ENCODE results near the gene ARHGEF3. TPM values are rescaled to one million over a fixed set of nuclear protein-coding genes. Genes with fewer than 3 reads are reported as not detected.

ARHGEF3 gene
- polyA plus RNA-seq, 4 donors, result 79.1 to 94.4 (median 89.7) TPM

GRCh38 chr3:56799251-56799882 is 2.4 kb downstream of the ARHGEF3 start:
- peak in 2 of 4 donors; percentile 61 to 70 for DNase-seq (ENCODE audit: low read depth in 4 of 4, low spot score in 3 of 4)

GRCh38 chr3:56796996-56797395 is 4.8 kb downstream of the ARHGEF3 start:
- no peak for DNase-seq (ENCODE audit: low read depth in 4 of 4, low spot score in 3 of 4)

GRCh38 chr3:56796202-56796601 is 5.5 kb downstream of the ARHGEF3 start:
- DNase-seq (ENCODE audit: low read depth in 4 of 4, low spot score in 3 of 4), result no peak

DNA sequence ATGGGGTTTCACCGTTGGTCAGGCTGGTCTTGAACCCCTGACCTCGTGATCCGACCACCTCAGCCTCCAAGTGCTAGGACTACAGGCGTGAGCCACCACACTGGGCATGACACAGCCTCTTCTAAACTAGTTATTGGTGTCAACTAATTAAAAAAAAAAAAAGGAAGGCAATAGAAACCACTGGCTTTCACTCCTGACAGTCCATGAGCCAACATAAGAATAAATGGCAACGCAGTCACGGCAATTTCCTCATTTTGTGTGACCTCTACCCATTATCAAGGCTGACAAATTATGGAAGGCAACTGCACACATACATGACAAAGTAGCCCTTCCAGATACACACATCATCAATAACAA is 5.9 kb downstream of the ARHGEF3 start:
- no peak for DNase-seq (ENCODE audit: low read depth in 4 of 4, low spot score in 3 of 4)

DNA sequence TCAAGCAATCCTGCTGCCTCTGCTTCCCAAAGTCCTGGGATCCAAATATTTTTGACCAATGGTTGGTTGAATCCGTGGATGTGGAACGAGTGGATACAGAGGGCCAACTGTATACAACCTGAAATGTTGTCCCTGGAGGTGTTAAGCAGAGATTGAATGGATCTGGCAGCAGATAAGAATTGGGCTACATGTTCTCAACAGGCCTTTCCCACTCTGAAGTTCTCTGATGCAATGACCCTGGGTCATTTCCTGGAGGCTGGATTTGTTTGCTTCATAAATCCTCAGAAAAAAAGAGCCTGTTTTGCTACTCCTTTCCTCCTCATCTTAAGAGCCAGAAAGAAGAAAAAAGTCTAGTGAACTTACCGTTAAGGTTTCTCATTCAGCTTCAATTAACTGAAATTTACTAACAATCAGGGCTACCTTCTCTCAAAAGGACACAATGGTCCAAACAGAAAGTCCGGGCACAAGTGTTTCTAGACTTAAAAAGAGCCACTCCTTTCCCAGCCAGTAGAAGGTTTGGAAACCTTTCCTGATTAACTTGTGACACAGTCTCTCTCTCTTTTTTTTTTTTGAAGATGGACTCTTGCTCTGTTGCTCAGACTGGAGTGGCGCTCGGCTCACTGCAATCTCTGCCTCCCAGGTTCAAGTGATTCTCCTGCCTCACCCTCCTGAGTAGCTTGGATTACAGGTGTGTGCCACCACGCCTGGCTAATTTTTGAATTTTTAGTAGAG is 6.5 kb downstream of the ARHGEF3 start:
- DNase-seq (ENCODE audit: low read depth in 4 of 4, low spot score in 3 of 4), result no peak

GRCh38 chr3:56792193-56792592 is 9.6 kb downstream of the ARHGEF3 start:
- DNase-seq (ENCODE audit: low read depth in 4 of 4, low spot score in 3 of 4), result no peak

- no peak for DNase-seq (ENCODE audit: low read depth in 4 of 4, low spot score in 3 of 4)
Measured at GRCh38 chr3:56790016-56790821, 11.5 kb downstream of the ARHGEF3 start.

DNA sequence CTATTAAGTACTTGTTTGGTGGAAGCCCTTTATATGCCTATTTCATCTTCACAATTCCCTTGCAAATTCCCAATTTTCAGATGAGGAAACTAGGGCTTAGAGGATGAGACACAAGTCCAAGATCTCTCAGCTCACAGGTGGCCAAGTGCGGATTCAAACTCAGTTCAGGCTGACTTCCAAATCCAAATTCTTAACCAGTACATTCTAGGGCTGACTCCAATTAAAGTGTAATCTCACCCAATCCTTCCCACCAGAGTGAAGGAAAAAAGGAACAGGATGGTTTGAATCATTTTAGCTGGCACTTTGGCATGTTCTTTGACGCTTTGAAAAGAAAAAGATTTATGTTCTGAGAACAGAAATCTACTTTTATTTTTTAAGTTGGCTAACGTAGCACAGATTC is 12.7 kb downstream of the ARHGEF3 start:
- DNase-seq (ENCODE audit: low read depth in 4 of 4, low spot score in 3 of 4), result no peak

DNA sequence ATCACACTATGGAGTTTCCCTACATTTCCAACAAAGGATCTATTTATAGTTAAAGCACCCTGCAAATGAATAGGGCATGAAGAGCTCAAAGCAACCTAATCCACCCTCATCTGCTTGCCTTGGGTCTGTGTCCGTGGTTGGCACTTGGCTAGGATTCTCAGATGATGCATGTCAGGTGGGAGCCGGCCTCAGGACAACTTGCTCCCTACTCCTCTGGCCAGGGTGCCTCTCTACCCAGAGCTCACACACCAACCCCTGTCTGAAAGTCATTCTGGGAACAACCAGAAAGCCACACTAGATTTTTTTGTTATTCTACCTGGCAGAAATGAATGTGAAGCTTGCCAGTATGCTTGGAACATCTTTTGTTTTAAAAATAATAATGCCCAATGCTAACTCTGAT is 13.2 kb downstream of the ARHGEF3 start:
- no peak for DNase-seq (ENCODE audit: low read depth in 4 of 4, low spot score in 3 of 4)

- no peak for DNase-seq (ENCODE audit: low read depth in 4 of 4, low spot score in 3 of 4)
Measured at GRCh38 chr3:56787784-56788256, 13.9 kb downstream of the ARHGEF3 start.

- no peak for DNase-seq (ENCODE audit: low read depth in 4 of 4, low spot score in 3 of 4)
Measured at GRCh38 chr3:56787258-56787775, 14.4 kb downstream of the ARHGEF3 start.

DNA sequence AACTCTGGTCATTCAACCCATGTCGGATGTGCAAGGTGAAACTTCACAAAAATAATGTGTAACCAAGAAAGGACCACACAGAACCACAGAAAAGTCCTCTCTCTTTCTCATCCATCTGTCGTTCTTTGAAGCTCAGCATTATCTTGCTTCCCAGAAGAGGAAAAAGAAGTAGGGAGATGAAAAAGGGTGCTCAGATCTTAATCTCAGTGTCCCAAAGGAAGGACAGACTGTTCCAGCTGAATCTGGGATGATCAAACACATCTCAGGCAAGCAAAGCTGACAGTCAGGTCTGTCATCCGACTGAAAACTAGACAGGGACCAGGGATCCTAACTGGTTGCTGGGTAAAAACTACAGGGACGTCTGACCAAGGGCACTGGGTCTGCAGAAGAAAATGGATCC is 16.2 kb downstream of the ARHGEF3 start:
- DNase-seq (ENCODE audit: low read depth in 4 of 4, low spot score in 3 of 4), result no peak

GRCh38 chr3:56784448-56785001 is 17.2 kb downstream of the ARHGEF3 start:
- no peak for DNase-seq (ENCODE audit: low read depth in 4 of 4, low spot score in 3 of 4)

DNA sequence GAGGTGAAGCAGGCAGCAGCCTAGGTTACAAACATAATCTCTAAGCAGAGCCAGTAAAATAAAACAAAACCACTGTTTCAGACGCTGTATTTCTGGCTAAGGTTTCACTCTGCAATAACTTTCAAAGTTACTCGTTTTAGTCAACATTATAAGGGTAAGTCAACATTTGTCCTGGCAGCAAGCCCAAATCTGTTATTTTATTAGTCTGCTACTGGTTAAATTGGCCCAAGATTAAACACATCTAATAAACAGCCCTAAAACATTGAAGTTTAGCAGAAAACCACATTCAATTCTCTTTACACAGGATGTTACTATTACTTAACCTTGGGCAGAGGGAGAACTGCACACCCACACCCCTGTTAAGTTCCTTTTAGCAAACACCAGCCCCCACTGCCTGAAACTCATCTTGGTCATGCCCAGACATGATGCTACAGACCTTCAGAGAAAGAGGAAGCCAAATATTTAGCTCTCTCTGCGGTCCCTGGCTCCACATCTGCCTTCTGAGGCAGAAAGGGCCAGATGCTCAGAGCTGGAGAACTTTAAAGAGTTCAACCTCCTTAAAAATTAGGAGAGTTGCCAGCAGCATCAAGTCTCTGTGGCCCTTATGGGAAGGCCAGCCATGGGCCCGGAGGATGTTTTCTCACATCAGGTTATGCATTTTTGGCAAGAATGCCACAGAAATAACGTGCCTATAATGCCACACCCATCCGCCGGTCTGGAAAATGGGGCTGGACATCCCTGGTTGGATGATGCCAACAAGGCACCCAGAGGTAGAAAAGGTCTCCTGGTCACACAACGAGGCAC is 17.9 kb downstream of the ARHGEF3 start:
- DNase-seq (ENCODE audit: low read depth in 4 of 4, low spot score in 3 of 4), result peak in 2 of 4 donors; percentile 58 to 67

DNA sequence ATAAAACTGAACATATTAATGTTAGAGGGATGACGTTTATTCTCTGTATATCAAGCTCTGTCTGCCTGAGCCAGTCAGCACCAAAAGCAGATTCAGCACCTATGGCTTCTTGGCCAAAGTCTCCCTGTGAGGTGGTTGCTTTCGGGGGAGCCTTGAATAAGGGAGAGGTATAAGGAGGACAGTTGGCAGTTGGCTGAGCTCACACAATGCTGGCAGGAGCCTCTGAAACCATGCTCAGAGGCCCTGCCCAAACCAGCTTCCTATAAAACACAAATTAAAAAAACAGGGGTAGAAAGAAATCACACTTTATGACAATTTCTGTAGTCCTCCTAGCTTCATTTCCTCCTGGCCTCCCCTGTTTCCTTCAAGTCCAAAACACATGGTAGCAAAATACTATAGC is 18.8 kb downstream of the ARHGEF3 start:
- no peak for DNase-seq (ENCODE audit: low read depth in 4 of 4, low spot score in 3 of 4)

DNA sequence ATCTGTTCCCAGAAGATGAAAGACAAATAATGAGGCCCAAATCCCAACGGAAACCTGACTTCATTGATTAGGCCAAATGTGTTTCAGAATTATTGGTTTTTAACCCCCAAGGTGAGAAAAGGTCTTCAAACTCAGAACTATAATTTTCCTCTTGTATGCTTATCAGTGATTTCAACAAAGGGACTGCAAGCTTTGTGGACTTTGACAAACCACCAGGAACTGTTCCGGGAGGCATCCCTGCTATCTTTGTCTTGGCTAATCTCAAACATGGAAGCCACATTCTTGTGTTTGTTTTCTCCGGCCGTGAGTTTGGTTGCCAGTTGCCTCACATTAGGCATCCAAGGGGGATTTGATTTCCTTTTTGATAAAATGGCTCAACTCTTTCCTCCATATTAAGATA is 19.5 kb downstream of the ARHGEF3 start:
- no peak for DNase-seq (ENCODE audit: low read depth in 4 of 4, low spot score in 3 of 4)

DNA sequence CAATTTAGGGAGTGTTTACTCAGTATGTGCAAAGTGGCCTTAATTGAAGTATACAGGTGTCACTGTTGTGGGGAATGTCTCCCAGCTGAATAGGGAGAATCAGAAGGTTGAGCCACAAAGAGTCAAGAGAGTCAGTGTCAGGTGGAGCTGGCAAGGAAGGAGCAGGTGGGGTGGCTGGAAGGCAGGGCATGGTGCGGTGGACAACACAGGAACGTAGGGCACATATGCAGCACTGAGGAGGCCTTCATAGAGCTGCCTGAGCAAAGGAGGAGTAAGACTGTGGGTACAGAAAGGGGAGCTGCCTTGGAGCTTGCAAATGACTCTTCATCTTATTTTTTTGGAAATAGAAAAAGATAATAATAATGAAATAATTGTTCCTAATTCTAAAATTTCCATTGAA is 20.0 kb downstream of the ARHGEF3 start:
- DNase-seq (ENCODE audit: low read depth in 4 of 4, low spot score in 3 of 4), result no peak

GRCh38 chr3:56780936-56781335 is 20.8 kb downstream of the ARHGEF3 start:
- no peak for DNase-seq (ENCODE audit: low read depth in 4 of 4, low spot score in 3 of 4)

GRCh38 chr3:56778893-56779292 is 22.9 kb downstream of the ARHGEF3 start:
- DNase-seq (ENCODE audit: low read depth in 4 of 4, low spot score in 3 of 4), result no peak

GRCh38 chr3:56776556-56776950 is 25.2 kb downstream of the ARHGEF3 start:
- DNase-seq (ENCODE audit: low read depth in 4 of 4, low spot score in 3 of 4), result no peak

Data from right renal pelvis (tissue), 4 donors.